IMR-90 (cell line): ENCODE results near the gene RHOF. TPM values are rescaled to one million over a fixed set of nuclear protein-coding genes. Genes with fewer than 3 reads are reported as not detected.

Experiments
- ATAC-seq: fragments of 200-7000 bp; cut with Tn5 transposase; 2 replicates; pipeline ENCODE4 v1.9.1; 2020; ENCODE audit warnings: low read depth, mild to moderate bottlenecking, moderate library complexity
- BruUV-seq: library from RNA; stranded (reverse); fragments of 400-500 nt; replicated peaks from 2 replicates; lab custom pipeline; 2021; lab: Mats Ljungman, UMichigan
- CTCF ChIA-PET: fragments of 300-600 bp; formaldehyde crosslinking; extraction: SDS; loops from one replicate; lab custom pipeline; 2021; ENCODE audit warnings: antibody characterized with exemption; lab: Yijun Ruan, JAX
- POLR2A ChIA-PET: fragments of 300-600 bp; sonication (Branson Sonifier 250); formaldehyde crosslinking; loops from one replicate; lab custom pipeline; 2022; ENCODE audit warnings: antibody characterized with exemption; ENCODE audit not compliant: unreplicated experiment; lab: Charles Lee
- DNase-seq: peaks from one replicate; pipeline ENCODE4 v3.0.0; 2013
- H2AFZ ChIP-seq: replicated peaks from 2 replicates; pipeline ENCODE3; 2013; ENCODE audit warnings: low read length, mild to moderate bottlenecking; ENCODE audit not compliant: poor library complexity
- H2AK5ac ChIP-seq: 2 replicates; pipeline ENCODE4 v1.6.1; 2013; ENCODE audit warnings: low read depth, low read length, inconsistent platforms
- H2AK9ac ChIP-seq: replicated peaks from 2 replicates; pipeline ENCODE3; 2013; ENCODE audit warnings: mild to moderate bottlenecking, low read depth, low read length, moderate library complexity; ENCODE audit not compliant: poor library complexity
- H2BK120ac ChIP-seq: 2 replicates; pipeline ENCODE4 v1.6.1; 2013; ENCODE audit warnings: low read depth, low read length, inconsistent platforms
- H2BK15ac ChIP-seq: 3 replicates; pipeline ENCODE4 v1.6.1; 2013; ENCODE audit warnings: low read depth, low read length, inconsistent platforms
- H2BK20ac ChIP-seq: 2 replicates; pipeline ENCODE4 v1.6.1; 2013; ENCODE audit warnings: low read depth, mild to moderate bottlenecking, inconsistent platforms, low read length, moderate library complexity
- H2BK5ac ChIP-seq: 2 replicates; pipeline ENCODE4 v1.6.1; 2013; ENCODE audit warnings: mild to moderate bottlenecking, low read depth, low read length, inconsistent platforms; ENCODE audit not compliant: poor library complexity, severe bottlenecking
- H3K14ac ChIP-seq: replicated peaks from 2 replicates; pipeline ENCODE4 v1.6.1; 2013; ENCODE audit warnings: low read depth, low read length, inconsistent platforms
- H3K18ac ChIP-seq: 2 replicates; pipeline ENCODE4 v1.6.1; 2013; ENCODE audit warnings: low read depth, low read length, control low read depth
- H3K23ac ChIP-seq: 2 replicates; pipeline ENCODE4 v1.6.1; 2013; ENCODE audit warnings: low read depth, low read length, inconsistent platforms
- H3K27ac ChIP-seq: 2 replicates; pipeline ENCODE4 v1.5.1; 2013; ENCODE audit warnings: mild to moderate bottlenecking, control low read depth, low read length; ENCODE audit not compliant: insufficient read depth
- H3K27me3 ChIP-seq: 2 replicates; pipeline ENCODE4 v1.6.1; 2013; ENCODE audit warnings: low read length; ENCODE audit not compliant: control insufficient read depth, insufficient read depth
- H3K36me3 ChIP-seq: 2 replicates; pipeline ENCODE4 v1.6.1; 2013; ENCODE audit warnings: low read length, mixed read lengths; ENCODE audit not compliant: control insufficient read depth, insufficient read depth
- H3K4ac ChIP-seq: 2 replicates; pipeline ENCODE4 v1.6.1; 2013; ENCODE audit warnings: low read depth, low read length, inconsistent platforms
- H3K4me1 ChIP-seq: 2 replicates; pipeline ENCODE4 v1.6.1; 2013; ENCODE audit warnings: low read length, mixed read lengths; ENCODE audit not compliant: control insufficient read depth, insufficient read depth
- H3K4me2 ChIP-seq: 2 replicates; pipeline ENCODE4 v1.6.1; 2013; ENCODE audit warnings: low read depth, mild to moderate bottlenecking, control low read depth, low read length, moderate library complexity
- H3K4me3 ChIP-seq: 2 replicates; pipeline ENCODE4 v1.5.1; 2013; ENCODE audit warnings: low read depth, mild to moderate bottlenecking, control low read depth, low read length, moderate library complexity; ENCODE audit not compliant: insufficient read depth
- H3K56ac ChIP-seq: 2 replicates; pipeline ENCODE4 v1.6.1; 2013; ENCODE audit warnings: low read length, inconsistent platforms; ENCODE audit not compliant: insufficient read depth; ENCODE audit errors: extremely low read depth
- H3K79me1 ChIP-seq, 2 experiments: 2 replicates each; pipeline ENCODE4 v1.6.1; 2013; ENCODE audit warnings: low read length in 2 of 2, inconsistent platforms in 1 of 2, low read depth in 1 of 2
- H3K9ac ChIP-seq: 2 replicates; pipeline ENCODE4 v1.6.1; 2013; ENCODE audit warnings: low read depth, low read length, control low read depth
- H3K9me1 ChIP-seq: 2 replicates; pipeline ENCODE4 v1.6.1; 2013; ENCODE audit warnings: low read length, inconsistent platforms; ENCODE audit not compliant: insufficient read depth
- H3K9me3 ChIP-seq: 2 replicates; pipeline ENCODE4 v1.6.1; 2013; ENCODE audit warnings: low read length; ENCODE audit not compliant: control insufficient read depth, insufficient read depth
- H4K20me1 ChIP-seq: 2 replicates; pipeline ENCODE4 v1.6.1; 2013; ENCODE audit warnings: low read length, inconsistent platforms; ENCODE audit not compliant: insufficient read depth
- H4K5ac ChIP-seq: 2 replicates; pipeline ENCODE4 v1.6.1; 2013; ENCODE audit warnings: mild to moderate bottlenecking, low read depth, low read length, control low read depth
- H4K8ac ChIP-seq, 2 experiments: 2 replicates each; pipeline ENCODE4 v1.6.1; 2013; ENCODE audit warnings: low read depth in 2 of 2, low read length in 2 of 2, control low read depth in 1 of 2, inconsistent platforms in 1 of 2
- H4K91ac ChIP-seq: 2 replicates; pipeline ENCODE4 v1.6.1; 2013; ENCODE audit warnings: low read depth, low read length, inconsistent platforms; ENCODE audit not compliant: insufficient read depth
- CEBPB ChIP-seq: IDR thresholded peaks from 2 replicates; pipeline ENCODE4 v1.6.1; 2012; ENCODE audit warnings: low read depth, low read length, improper control_type of control experiment
- CHD1 ChIP-seq: IDR thresholded peaks from 2 replicates; pipeline ENCODE4 v1.6.1; 2012; ENCODE audit warnings: low read depth, low read length, improper control_type of control experiment
- CTCF ChIP-seq: conservative IDR thresholded peaks from 2 replicates; pipeline ENCODE4 v1.5.1; 2012; ENCODE audit warnings: mild to moderate bottlenecking, low read depth, low read length, improper control_type of control experiment
- FOS ChIP-seq: fragments of 150-350 bp; IDR thresholded peaks from 2 replicates; pipeline ENCODE4 v1.6.1; 2016; ENCODE audit warnings: low read depth, low read length
- MAFK ChIP-seq: IDR thresholded peaks from 2 replicates; pipeline ENCODE4 v1.6.1; 2012; ENCODE audit warnings: low read depth, low read length, improper control_type of control experiment
- MAZ ChIP-seq: IDR thresholded peaks from 2 replicates; pipeline ENCODE4 v1.6.1; 2012; ENCODE audit warnings: low read depth, mild to moderate bottlenecking, low read length, improper control_type of control experiment, moderate library complexity, borderline replicate concordance
- MXI1 ChIP-seq: IDR thresholded peaks from 2 replicates; pipeline ENCODE4 v1.6.1; 2012; ENCODE audit warnings: low read depth, mild to moderate bottlenecking, low read length, moderate library complexity, borderline replicate concordance
- POLR2A ChIP-seq: IDR thresholded peaks from 2 replicates; pipeline ENCODE4 v1.6.1; 2012; ENCODE audit warnings: mild to moderate bottlenecking, low read depth, low read length
- RCOR1 ChIP-seq: IDR thresholded peaks from 2 replicates; pipeline ENCODE4 v1.6.1; 2012; ENCODE audit warnings: mild to moderate bottlenecking, low read length, improper control_type of control experiment; ENCODE audit not compliant: insufficient replicate concordance
- SMC3 ChIP-seq: fragments of 150-350 bp; IDR thresholded peaks from 2 replicates; pipeline ENCODE4 v1.6.1; 2016; ENCODE audit warnings: low read depth, mild to moderate bottlenecking, antibody characterized with exemption, low read length, moderate library complexity
- USF2 ChIP-seq: fragments of 150-350 bp; IDR thresholded peaks from 2 replicates; pipeline ENCODE4 v1.6.1; 2017; ENCODE audit warnings: mild to moderate bottlenecking, antibody characterized with exemption, low read length, low read depth
- WGBS, 2 experiments: methylation state at CpG; one replicate each; pipeline versions ENCODE4 v1.1.5 to v1.1.7; 2013; ENCODE audit warnings: missing lambda C conversion rate in 2 of 2; ENCODE audit not compliant: insufficient read length in 1 of 2; ENCODE audit errors: extremely low coverage in 2 of 2; 5-methylcytosine and 5-hydroxymethylcytosine counted together
- dilution Hi-C: fragments of 300-500 bp; cut with HindIII; formaldehyde crosslinking; loops from one replicate; pipeline ENCODE4 v1.14.3; 2018; ENCODE audit warnings: low sequenced_read_pairs; ENCODE audit not compliant: unreplicated experiment
- in situ Hi-C: fragments of 300-500 bp; cut with MboI; formaldehyde crosslinking; loops from 3 replicates; pipeline ENCODE4 v1.14.3; 2019; ENCODE audit warnings: low sequenced_read_pairs, inconsistent platforms, mixed read lengths
- intact Hi-C: fragments of 100-400 bp; cut with micrococcal nuclease; formaldehyde crosslinking; loops from 2 replicates; pipeline ENCODE4 v1.10.0; 2022
- polyA plus RNA-seq, 3 experiments: library from polyadenylated mRNA; depleted of rRNA; stranded (reverse); fragments of >200 nt; gene quantifications; 2 replicates each; pipeline ENCODE4 v1.2.3, GENCODE V29; 2012; ENCODE audit warnings: low replicate concordance in 1 of 3
- total RNA-seq: library from RNA; depleted of rRNA; stranded (reverse); fragments of >200 nt; gene quantifications from 2 replicates; pipeline ENCODE4 v1.2.3, GENCODE V29; 2012

Gene RHOF
- total and polyA plus RNA-seq, 2 of the 4 experiments (the other 2 are of a cell fraction), result 3.0 to 5.1 TPM

GRCh38 chr12:121793838-121794533 lies 498 bp upstream of the RHOF start (continued):
- 0 out of 2 replicates have a peak, but pooled peaks have one; percentile 1 for TF ChIP-seq FOS
- no peak for TF ChIP-seq MAFK

GRCh38 chr12:121792607-121793439 lies 665 bp downstream of the RHOF start:
- H3K27me3 ChIP-seq, result no peaks in the 10 kb centered on the region
- no peak overlapping the region for H2BK20ac ChIP-seq
- H3K9me1 ChIP-seq, result 0 out of 2 replicates have a peak, but pooled peaks cover 2% of the 10 kb centered on the region
- peak overlapping the region; percentile 95 for H2AFZ ChIP-seq
- H4K8ac ChIP-seq, result no peak overlapping the region
- TF ChIP-seq CHD1 (no peak), POLR2A (no peak), CTCF (no peak), MXI1 (no peak), MAFK (no peak), MAZ (no peak), USF2 (no peak), SMC3 (no peak), RCOR1 (no peak), CEBPB (no peak)
- peak overlapping the region; percentile 20; the same call in 1 of the 2 replicates for H3K4me2 ChIP-seq
- peaks cover 14% of the 10 kb centered on the region for H3K4me1 ChIP-seq
- intact Hi-C loops, result loop anchor here (5.0 to 10.0 kb wide), 2 partner anchors 81 to 238 kb away; partner anchors contain the start of gene TMEM120B
- peak overlapping the region; percentile 46 for H2AK9ac ChIP-seq
- 50% methylated on average over 12 of the region's 48 CpGs; no CpG with 5 or more reads in 1 of the 2 experiments for WGBS, 2 experiments
- peaks cover 7% of the 10 kb centered on the region; the same call in 1 of the 2 replicates for H3K36me3 ChIP-seq
- no peak overlapping the region for H4K5ac ChIP-seq
- no peak overlapping the region for H3K27ac ChIP-seq
- ChIA-PET POLR2A (no interaction called here), CTCF (interaction anchor here (0.6 to 3.9 kb wide), 6 partner anchors 16 to 124 kb away, joined by 3 to 49 read pairs (median 10); partner anchors contain the start of gene PSMD9)
- no peak overlapping the region for H3K56ac ChIP-seq
- ATAC-seq (no peak), DNase-seq (no peak)
- H2BK120ac ChIP-seq, result no peak overlapping the region
- H3K79me1 ChIP-seq, result peaks cover 0 to 30% of the 10 kb centered on the region in 2 experiments; a peak in 2 of 4 replicates
- no peaks in the 10 kb centered on the region for H3K9me3 ChIP-seq
- H3K9ac ChIP-seq, result no peak overlapping the region
- H4K20me1 ChIP-seq, result 0 out of 2 replicates have a peak, but pooled peaks cover 8% of the 10 kb centered on the region
- no TSS peak for BruUV-seq
- H2BK15ac ChIP-seq, result no peak overlapping the region
- in situ Hi-C loops, result no loop called here
- no peak overlapping the region for H3K23ac ChIP-seq
- no peak overlapping the region for H4K91ac ChIP-seq
- H3K4me3 ChIP-seq, result peak overlapping the region; percentile 48; the same call in 1 of the 2 replicates
- H3K4ac ChIP-seq, result 0 out of 2 replicates have a peak overlapping the region, but pooled peaks have one; percentile 43
- H2AK5ac ChIP-seq, result no peak overlapping the region; the same call in 1 of the 2 replicates
- H3K18ac ChIP-seq, result no peak overlapping the region
- dilution Hi-C loops, result no loop called here
- no peak overlapping the region for H2BK5ac ChIP-seq
- H3K14ac ChIP-seq, result no peak overlapping the region
